SHP77 (cell line): ENCODE data around the gene CLEC1A.
"Not testable (repeated sequence)": the region's sequence is repeated elsewhere in the genome, so short reads cannot be mapped to it uniquely, and the experiment has no call there.

ENCODE experiments used
- DNase-seq, 2 experiments: peaks; one replicate each; lab custom pipeline; 2025; lab: John Stamatoyannopoulos, UW

CLEC1A gene

GRCh38 chr12:10042167-10042566 is 56.6 kb downstream of the CLEC1A start:
- no peak for DNase-seq

GRCh38 chr12:10033783-10034545 is 64.8 kb downstream of the CLEC1A start:
- DNase-seq, result no peak

DNA sequence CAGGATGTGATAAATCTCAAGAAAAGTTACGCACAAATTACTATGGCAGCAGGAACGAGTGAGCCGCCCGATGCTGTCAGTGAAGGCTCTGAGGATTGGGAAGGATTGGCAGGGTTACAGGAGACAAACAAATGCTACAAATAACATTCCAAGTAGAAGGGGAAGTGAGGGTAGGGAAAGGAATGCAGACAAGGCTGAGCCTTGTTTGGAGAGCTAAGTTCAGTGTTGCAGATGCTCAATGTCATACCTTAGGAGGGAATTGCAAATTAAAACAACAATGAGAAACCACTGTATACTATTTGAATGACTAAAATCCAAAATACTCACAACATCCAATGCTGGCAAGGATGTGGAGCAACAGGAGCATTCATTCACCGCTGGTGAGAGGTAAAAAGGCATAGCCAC is 67.0 kb downstream of the CLEC1A start:
- no peak for DNase-seq

DNA sequence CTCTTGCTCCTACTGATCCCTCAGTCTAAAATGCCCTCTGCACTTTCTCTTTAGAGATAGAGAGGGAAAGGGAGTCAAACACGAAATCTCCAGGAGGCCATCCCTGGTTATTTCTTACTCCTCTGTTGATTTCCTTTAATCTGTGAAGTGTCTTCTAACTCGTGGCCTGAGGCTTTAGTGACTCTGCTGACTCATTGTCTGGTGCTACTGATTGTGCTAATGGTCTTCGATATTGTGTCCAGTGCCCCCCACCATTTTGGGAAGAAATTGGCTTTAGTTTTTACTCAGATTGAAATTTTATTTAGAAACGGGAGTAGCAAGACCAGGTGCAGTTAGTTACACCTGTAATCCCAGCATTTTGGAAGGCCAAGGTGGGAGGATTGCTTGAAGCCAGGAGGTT is 67.5 kb downstream of the CLEC1A start:
- no peak for DNase-seq

DNA sequence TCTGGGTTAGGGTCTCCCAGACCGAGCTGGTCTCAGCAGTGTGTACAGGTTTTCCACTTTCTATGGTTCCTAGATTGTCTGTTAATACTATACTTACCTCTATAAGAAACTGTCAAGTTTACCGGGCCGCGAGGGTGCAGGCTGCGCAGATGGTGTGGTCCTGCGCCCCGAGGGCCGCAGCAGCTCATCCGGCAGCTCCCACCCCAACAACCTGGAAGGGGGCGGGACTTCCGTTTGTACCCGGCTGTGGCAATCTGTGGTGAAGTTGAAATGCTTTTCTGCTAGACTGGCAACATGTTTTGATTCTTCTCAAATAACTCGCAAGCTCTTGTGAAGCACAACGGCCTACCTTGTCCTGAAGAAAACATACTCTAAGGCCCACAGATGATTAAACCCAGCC is 68.3 kb downstream of the CLEC1A start, which contains the start of gene CLEC9A:
Gene CLEC9A, plus strand, starts transcription at position 237 of the 400 bp plus-strand sequence. CDS start 22,006 bp downstream, outside the sequence.
- no peak for DNase-seq

DNA sequence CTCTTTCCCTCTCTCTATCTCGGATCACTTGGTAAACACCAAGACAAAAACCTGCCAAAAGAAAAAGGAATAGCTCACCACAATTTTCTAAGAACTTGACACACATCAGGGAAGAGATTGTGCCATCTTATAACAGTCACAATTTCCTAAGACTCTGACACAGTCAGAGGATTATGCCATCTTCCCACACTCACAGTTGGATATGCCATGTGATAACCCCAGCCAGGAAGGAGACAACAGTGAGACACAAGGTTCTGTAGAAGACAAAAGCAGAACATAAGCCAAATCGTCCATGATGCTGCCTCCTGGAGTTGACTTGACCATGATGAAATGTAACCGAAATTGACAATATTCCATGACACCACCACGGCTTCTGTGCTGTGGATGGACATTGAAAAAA is 71.1 kb downstream of the CLEC1A start:
- DNase-seq, result no peak

GRCh38 chr12:10027311-10027710 is 71.5 kb downstream of the CLEC1A start:
- DNase-seq, result no peak

DNA sequence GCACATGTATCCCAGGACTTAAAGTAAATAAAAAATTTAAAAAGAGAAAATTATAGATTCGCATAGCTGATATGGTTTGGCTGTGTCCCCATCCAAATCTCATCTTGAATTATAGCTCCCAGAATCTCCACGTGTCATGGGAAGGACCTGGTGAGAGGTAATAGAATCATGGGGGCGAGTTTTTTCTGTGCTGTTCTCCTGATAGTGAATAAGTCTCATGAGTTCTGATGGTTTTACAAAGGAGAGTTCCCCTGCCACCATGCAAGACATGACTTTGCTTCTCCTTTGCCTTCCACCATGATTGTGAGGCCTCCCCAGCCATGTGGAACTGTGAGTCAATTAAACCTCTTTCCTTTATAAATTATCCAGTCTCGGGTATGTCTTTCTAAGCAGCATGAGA is 72.1 kb downstream of the CLEC1A start:
- not testable (repeated sequence) for DNase-seq

- no peak for DNase-seq
Measured at GRCh38 chr12:10025236-10025635, 73.5 kb downstream of the CLEC1A start.

DNA sequence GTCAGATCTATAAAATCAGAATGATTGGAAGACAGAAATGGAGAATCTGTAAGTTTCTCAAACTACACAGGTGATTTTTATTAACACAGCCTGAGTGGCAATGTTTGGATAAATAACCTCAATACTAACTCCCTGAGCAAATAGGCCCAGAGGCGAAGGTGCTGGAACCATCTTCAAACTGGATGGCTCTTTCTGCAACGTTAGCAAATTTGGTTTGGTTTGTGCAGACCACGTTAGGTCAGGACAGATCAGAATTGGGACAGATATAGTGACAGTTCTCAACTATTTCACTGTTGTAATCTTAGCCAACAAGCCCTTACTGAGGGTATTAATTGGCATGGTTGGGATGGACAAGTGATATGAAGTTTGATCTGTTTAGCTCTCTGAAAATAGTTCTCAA is 77.4 kb downstream of the CLEC1A start:
- no peak for DNase-seq
